Adrenal gland (tissue), 12 donors: ENCODE measurements around the gene ABI3BP. TPM values are rescaled to one million over a fixed set of nuclear protein-coding genes. Genes with fewer than 3 reads are reported as not detected.

Experiments
- DNase-seq, 7 donors: peaks; one replicate each; pipeline ENCODE4 v3.0.0-alpha.2; 2019 to 2020
- H3K27ac ChIP-seq, 5 donors: fragments of 200-600 bp; sonication (generic) in 4 of 5; 1 replicate in 3 of 5; 2 replicates in 2 of 5; pipeline versions ENCODE4 v1.5.1 to v1.8.0; 2016 to 2020; ENCODE audit warnings: mild to moderate bottlenecking in 1 of 5
- H3K27me3 ChIP-seq: fragments of 200-600 bp; 2 replicates; pipeline ENCODE4 v1.8.0; 2021
- H3K36me3 ChIP-seq, 2 donors: fragments of 200-600 bp; replicated peaks in 1 of 2; 1 replicate in 1 of 2; 2 replicates in 1 of 2; pipeline versions ENCODE4 v1.5.1 to v1.8.0; 2018 to 2022
- H3K4me1 ChIP-seq, 2 donors: fragments of 200-600 bp; replicated peaks in 1 of 2; 1 replicate in 1 of 2; 2 replicates in 1 of 2; pipeline versions ENCODE4 v1.5.1 to v1.8.0; 2018 to 2021
- H3K4me3 ChIP-seq, 4 donors: fragments of 200-600 bp; sonication (generic) in 3 of 4; one replicate each; pipeline ENCODE4 v1.5.1; 2016 to 2018
- H3K9me3 ChIP-seq, 3 donors: fragments of 200-600 bp; sonication (generic) in 1 of 3; replicated peaks in 1 of 3; 1 replicate in 2 of 3; 2 replicates in 1 of 3; pipeline versions ENCODE4 v1.5.1 to v1.8.0; 2016 to 2021
- POLR2A ChIP-seq, 2 donors: fragments of 450-650 bp; IDR thresholded peaks; one replicate each; pipeline ENCODE4 v1.6.1; 2017; ENCODE audit warnings: antibody characterized with exemption in 2 of 2, mild to moderate bottlenecking in 2 of 2, moderate library complexity in 1 of 2
- WGBS, 4 donors: extraction: QIAGEN DNeasy Blood & Tissue Kit in 2 of 4; methylation state at CpG; one replicate each; pipeline versions ENCODE4 v1.1.5 to v1.1.7; 2013 to 2017; 5-methylcytosine and 5-hydroxymethylcytosine counted together
- intact Hi-C, 2 donors: fragments of 100-400 bp; cut with DNase I; formaldehyde crosslinking; loops; one replicate each; pipeline versions ENCODE4 v1.14.1 to v1.15.0; 2022 to 2023
- polyA plus RNA-seq, 3 donors: library from polyadenylated mRNA; stranded (reverse); fragments of 200-250 nt in 2 of 3; fragments of 350-450 nt in 1 of 3; fragmentation: Illumina TruSeq in 1 of 3; extraction: RNeasy Lipid Tissue Mini Kit (QIAGEN cat#74804) in 1 of 3; gene quantifications; one replicate each; pipeline ENCODE4 v1.2.3, GENCODE V29; 2013 to 2014
- total RNA-seq, 9 donors: library from RNA; depleted of rRNA in 4 of 9; stranded (reverse); fragments of >200 nt in 4 of 9; fragments of 120-200 nt in 1 of 9; fragmentation: NEBNext Ultra II Directional in 1 of 9; extraction: Animal tissue kit (Norgen Biotek cat#: 25700) in 1 of 9; gene quantifications; one replicate each; pipeline versions ENCODE4 v1.1.0 to v1.2.4, GENCODE V29; 2013 to 2023
- TF ChIP-seq, protein P1 (sequence below), 6 experiments: fragments of 450-650 bp in 4 of 6; fragments of 200-600 bp in 2 of 6; sonication (generic) in 1 of 6; IDR thresholded peaks; 1 replicate in 5 of 6; 2 replicates in 1 of 6; pipeline versions ENCODE4 v1.5.1 to v1.8.0; 2016 to 2021; ENCODE audit warnings: antibody characterized with exemption in 6 of 6, mild to moderate bottlenecking in 2 of 6, moderate library complexity in 1 of 6
- donor health status: healthy with polysubstance abuse.
- donor health status: Bipolar disorder and iron deficiency.
- donor health status: DM: yes; HTN: yes; CAD: no.
- donor health status: DM: no; HTN: no; CAD: no.
- donor health status: DM: no; HTN: no; CAD: no.
- donor health status: DM: yes; HTN: yes; CAD: no.

Gene ABI3BP
- total and polyA plus RNA-seq, 12 donors, result 3.4 to 50.3 (median 18.7) TPM

DNA sequence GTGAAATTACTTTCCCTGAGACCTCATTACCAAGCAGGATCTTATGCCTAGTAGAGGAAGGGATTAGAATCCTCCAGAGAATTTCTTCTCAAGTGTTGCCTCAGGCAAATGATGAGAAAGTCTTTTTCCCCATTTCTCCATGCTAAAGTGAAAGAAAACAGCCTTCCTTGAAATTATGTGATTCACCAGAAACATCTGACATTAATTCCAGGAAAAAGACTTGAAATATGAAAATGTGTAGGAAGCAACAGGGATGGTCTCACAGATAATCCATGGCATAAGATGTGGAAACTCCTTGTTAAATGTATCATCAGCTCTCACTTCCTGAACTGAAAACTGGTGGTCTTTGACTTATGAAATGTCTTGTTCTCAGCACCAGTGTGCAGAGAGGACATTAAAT is 17.9 kb upstream of the ABI3BP start:
- no peak for DNase-seq
- peaks cover 0 to 4% of the 10 kb centered on the region in 2 donors for H3K4me1 ChIP-seq
- no peaks in the 10 kb centered on the region for H3K36me3 ChIP-seq
- H3K27me3 ChIP-seq, result no peaks in the 10 kb centered on the region
- H3K9me3 ChIP-seq, result peaks cover 0 to 4% (median 0%) of the 10 kb centered on the region in 3 donors
- intact Hi-C loops, result no loop called here
- TF ChIP-seq, protein P1, sequence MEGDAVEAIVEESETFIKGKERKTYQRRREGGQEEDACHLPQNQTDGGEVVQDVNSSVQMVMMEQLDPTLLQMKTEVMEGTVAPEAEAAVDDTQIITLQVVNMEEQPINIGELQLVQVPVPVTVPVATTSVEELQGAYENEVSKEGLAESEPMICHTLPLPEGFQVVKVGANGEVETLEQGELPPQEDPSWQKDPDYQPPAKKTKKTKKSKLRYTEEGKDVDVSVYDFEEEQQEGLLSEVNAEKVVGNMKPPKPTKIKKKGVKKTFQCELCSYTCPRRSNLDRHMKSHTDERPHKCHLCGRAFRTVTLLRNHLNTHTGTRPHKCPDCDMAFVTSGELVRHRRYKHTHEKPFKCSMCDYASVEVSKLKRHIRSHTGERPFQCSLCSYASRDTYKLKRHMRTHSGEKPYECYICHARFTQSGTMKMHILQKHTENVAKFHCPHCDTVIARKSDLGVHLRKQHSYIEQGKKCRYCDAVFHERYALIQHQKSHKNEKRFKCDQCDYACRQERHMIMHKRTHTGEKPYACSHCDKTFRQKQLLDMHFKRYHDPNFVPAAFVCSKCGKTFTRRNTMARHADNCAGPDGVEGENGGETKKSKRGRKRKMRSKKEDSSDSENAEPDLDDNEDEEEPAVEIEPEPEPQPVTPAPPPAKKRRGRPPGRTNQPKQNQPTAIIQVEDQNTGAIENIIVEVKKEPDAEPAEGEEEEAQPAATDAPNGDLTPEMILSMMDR (IDR thresholded peaks at IDR 0.05), result no peak
- TF ChIP-seq POLR2A (IDR thresholded peaks at IDR 0.05), result no peak
- H3K27ac ChIP-seq, result no peak overlapping the region
- no peak overlapping the region for H3K4me3 ChIP-seq

DNA sequence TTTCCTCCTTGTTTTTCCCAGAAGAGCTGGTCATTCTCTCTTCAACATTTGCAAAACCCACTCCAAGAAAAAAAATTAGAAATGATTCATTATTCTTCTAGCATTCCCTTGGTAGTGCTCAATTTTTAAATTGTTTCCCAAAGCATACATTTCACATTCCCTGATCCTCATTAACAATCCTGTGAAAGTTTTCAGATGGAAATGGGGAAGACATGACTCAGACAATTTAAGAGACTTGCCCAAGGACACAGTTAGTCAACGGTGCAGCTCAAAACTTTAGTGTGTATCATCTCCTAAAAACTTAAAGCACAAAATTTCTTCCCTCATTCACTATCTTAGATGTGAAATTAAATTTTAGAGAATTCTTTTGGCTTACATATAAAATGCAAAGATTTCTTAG is 17.1 kb upstream of the ABI3BP start:
- DNase-seq, result peak in 1 of 7 donors; percentile 13
- Histone ChIP-seq H3K36me3 (no peaks in the 10 kb centered on the region), H3K27ac (no peak overlapping the region), H3K9me3 (peaks cover 0 to 4% (median 0%) of the 10 kb centered on the region in 3 donors), H3K4me1 (peaks cover 0 to 4% of the 10 kb centered on the region in 2 donors), H3K27me3 (no peaks in the 10 kb centered on the region), H3K4me3 (no peak overlapping the region)
- intact Hi-C loops, result no loop called here
- WGBS, 4 donors, result 39 to 46% (median 43%) methylated on average over 1 of the region's 1 CpG
- no peak for TF ChIP-seq POLR2A (IDR thresholded peaks at IDR 0.05)
- TF ChIP-seq, protein P1 (IDR thresholded peaks at IDR 0.05), result no peak

DNA sequence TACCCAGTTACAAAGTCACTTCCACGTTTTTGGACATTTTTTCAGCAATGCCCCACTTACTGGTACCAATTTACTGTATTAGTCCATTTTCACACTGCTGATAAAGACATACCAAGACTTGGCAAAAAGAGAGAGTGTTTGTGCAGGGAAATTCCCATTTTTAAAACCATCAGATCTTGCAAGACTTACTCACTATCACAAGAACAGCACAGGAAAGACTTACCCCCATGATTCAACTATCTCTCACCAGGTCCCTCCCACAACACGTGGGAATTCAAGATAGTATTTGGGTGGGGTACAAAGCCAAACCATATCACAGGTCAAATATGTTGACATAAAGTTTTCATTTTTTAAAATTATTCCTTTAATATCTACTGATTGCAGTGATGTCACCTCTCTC is 16.2 kb upstream of the ABI3BP start:
- intact Hi-C loops, result no loop called here
- TF ChIP-seq POLR2A (IDR thresholded peaks at IDR 0.05), result no peak
- TF ChIP-seq, protein P1 (IDR thresholded peaks at IDR 0.05), result no peak
- Histone ChIP-seq H3K9me3 (peaks cover 0 to 4% (median 0%) of the 10 kb centered on the region in 3 donors), H3K4me3 (no peak overlapping the region), H3K27ac (no peak overlapping the region), H3K36me3 (no peaks in the 10 kb centered on the region), H3K4me1 (peaks cover 0 to 4% of the 10 kb centered on the region in 2 donors), H3K27me3 (no peaks in the 10 kb centered on the region)
- no peak for DNase-seq
- WGBS, 4 donors, result 46 to 65% (median 47%) methylated on average over 2 of the region's 2 CpGs

DNA sequence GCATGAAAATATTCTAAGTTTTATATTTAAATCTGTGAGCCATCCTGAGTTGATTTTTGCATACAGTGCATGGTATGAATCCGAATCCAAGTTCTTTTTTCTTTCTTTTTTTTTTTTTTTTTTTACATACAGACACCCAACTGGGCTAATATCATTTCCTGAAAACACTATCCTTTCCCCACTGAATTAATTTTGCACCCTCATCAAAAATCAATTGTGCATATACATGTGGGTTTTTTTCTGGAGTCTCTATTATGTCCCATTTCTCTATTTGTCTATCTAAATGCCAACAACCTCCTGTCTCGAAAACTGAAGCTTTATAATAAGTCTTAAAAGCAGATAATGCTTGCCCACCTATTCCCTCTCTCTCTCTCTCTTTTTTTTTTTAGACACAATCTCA is 5.9 kb upstream of the ABI3BP start:
- Histone ChIP-seq H3K27me3 (no peaks in the 10 kb centered on the region), H3K4me1 (no peaks in the 10 kb centered on the region), H3K27ac (no peak overlapping the region), H3K4me3 (no peak overlapping the region), H3K9me3 (no peaks in the 10 kb centered on the region), H3K36me3 (no peaks in the 10 kb centered on the region)
- intact Hi-C loops, result loop anchor here in 1 of 2 donors (5.0 kb wide), 1 partner anchor 207 kb away; no protein-coding TSS in a partner anchor
- no peak for TF ChIP-seq POLR2A (IDR thresholded peaks at IDR 0.05)
- TF ChIP-seq, protein P1 (IDR thresholded peaks at IDR 0.05), result no peak
- DNase-seq, result no peak
- WGBS, 4 donors, result 82 to 87% (median 86%) methylated on average over 2 of the region's 2 CpGs
